Spleen (tissue), 11 donors: ENCODE measurements around the gene EVI5L. TPM values are rescaled to one million over a fixed set of nuclear protein-coding genes. Genes with fewer than 3 reads are reported as not detected.

Experiments used
- DNase-seq: peaks from one replicate; pipeline ENCODE4 v3.0.0-alpha.2; 2020
- H3K27ac ChIP-seq, 8 donors: fragments of 200-600 bp; sonication (generic) in 7 of 8; 1 replicate in 4 of 8; 2 replicates in 4 of 8; pipeline versions ENCODE4 v1.5.0 to v1.8.0; 2016 to 2021; ENCODE audit warnings: inconsistent platforms in 4 of 8, mild to moderate bottlenecking in 4 of 8, moderate library complexity in 1 of 8
- H3K27me3 ChIP-seq, 7 donors: fragments of 200-600 bp; sonication (generic) in 6 of 7; replicated peaks in 1 of 7; 1 replicate in 4 of 7; 2 replicates in 3 of 7; pipeline versions ENCODE4 v1.5.0 to v1.8.0; 2016 to 2021; ENCODE audit warnings: inconsistent platforms in 3 of 7, mild to moderate bottlenecking in 1 of 7
- H3K36me3 ChIP-seq, 6 donors: fragments of 200-600 bp; sonication (generic) in 5 of 6; 1 replicate in 4 of 6; 2 replicates in 2 of 6; pipeline versions ENCODE4 v1.5.0 to v1.8.0; 2016 to 2021; ENCODE audit warnings: inconsistent platforms in 2 of 6
- H3K4me1 ChIP-seq, 6 donors: fragments of 200-600 bp; sonication (generic) in 5 of 6; 1 replicate in 3 of 6; 2 replicates in 3 of 6; pipeline versions ENCODE4 v1.5.0 to v1.8.0; 2016 to 2021; ENCODE audit warnings: inconsistent platforms in 3 of 6
- H3K4me3 ChIP-seq, 8 donors: fragments of 200-600 bp; sonication (generic) in 7 of 8; 1 replicate in 4 of 8; 2 replicates in 4 of 8; pipeline versions ENCODE4 v1.5.0 to v1.8.0; 2016 to 2021; ENCODE audit warnings: inconsistent platforms in 4 of 8, mild to moderate bottlenecking in 4 of 8, moderate library complexity in 2 of 8
- H3K9me3 ChIP-seq, 8 donors: fragments of 200-600 bp; sonication (generic) in 7 of 8; 1 replicate in 4 of 8; 2 replicates in 4 of 8; pipeline versions ENCODE4 v1.5.0 to v1.8.0; 2016 to 2021; ENCODE audit warnings: inconsistent platforms in 4 of 8
- CTCF ChIP-seq, 11 experiments: fragments of 200-600 bp in 7 of 11; fragments of 450-650 bp in 4 of 11; sonication (generic) in 4 of 11; IDR thresholded peaks in 8 of 11; conservative IDR thresholded peaks in 3 of 11; 1 replicate in 7 of 11; 2 replicates in 4 of 11; pipeline versions ENCODE4 v1.4.0 to v1.8.0; 2016 to 2021; ENCODE audit warnings: antibody characterized with exemption in 11 of 11, inconsistent platforms in 4 of 11, mild to moderate bottlenecking in 1 of 11
- POLR2A ChIP-seq, 3 donors: fragments of 450-650 bp; IDR thresholded peaks; one replicate each; pipeline ENCODE4 v1.5.1; 2017; ENCODE audit warnings: antibody characterized with exemption in 3 of 3, mild to moderate bottlenecking in 1 of 3
- POLR2AphosphoS5 ChIP-seq, 3 donors: sonication (generic); formaldehyde crosslinking; IDR thresholded peaks; one replicate each; pipeline ENCODE4 v1.5.1; 2017; ENCODE audit warnings: antibody characterized with exemption in 3 of 3
- WGBS, 5 donors: extraction: QIAGEN DNeasy Blood & Tissue Kit in 3 of 5; methylation state at CpG; one replicate each; pipeline versions ENCODE4 v1.1.5 to v1.1.7; 2013 to 2018; 5-methylcytosine and 5-hydroxymethylcytosine counted together
- intact Hi-C: fragments of 100-400 bp; cut with DNase I; formaldehyde crosslinking; loops from one replicate; pipeline ENCODE4 v1.15.0; 2023; ENCODE audit warnings: low total_unique reads
- polyA plus RNA-seq, 3 donors: library from polyadenylated mRNA; stranded (reverse); fragments of 200-250 nt; gene quantifications; one replicate each; pipeline ENCODE4 v1.2.1, GENCODE V29; 2013
- total RNA-seq, 7 donors: library from RNA; depleted of rRNA in 3 of 7; stranded (reverse); fragments of >200 nt in 3 of 7; fragmentation: NEBNext Ultra II Directional in 4 of 7; extraction: Animal tissue kit (Norgen Biotek cat#: 25700) in 4 of 7; gene quantifications; one replicate each; pipeline versions ENCODE4 v1.1.0 to v1.2.1, GENCODE V29; 2016 to 2021
- donor health status: healthy with polysubstance abuse.
- donor health status: DM: no; HTN: no; CAD: no; lungs with moderate emphysema.
- donor health status: DM: no; HTN: no; CAD: no.
- donor health status: Bipolar disorder and iron deficiency.
- donor health status: healthy.
- donor health status: DM: no; HTN: no; CAD: no.
- donor health status: DM: yes; HTN: yes; CAD: no.

Gene EVI5L
- total and polyA plus RNA-seq, 10 donors, result 3.7 to 22.8 (median 11.9) TPM

GRCh38 chr19:7881910-7882309 lies 51.9 kb downstream of the EVI5L start:
- intact Hi-C loops, result no loop called here
- H3K36me3 ChIP-seq, result no peaks in the 10 kb centered on the region
- TF ChIP-seq CTCF (IDR thresholded peaks at IDR 0.05 in 8 of 11, conservative IDR thresholded peaks at IDR 0.05 in 3 of 11), result no peak
- no peak for TF ChIP-seq POLR2AphosphoS5 (IDR thresholded peaks at IDR 0.05)
- no peak for TF ChIP-seq POLR2A (IDR thresholded peaks at IDR 0.05)
- no peaks in the 10 kb centered on the region for H3K4me1 ChIP-seq
- no peak overlapping the region for H3K4me3 ChIP-seq
- H3K27me3 ChIP-seq, result peaks cover 0 to 14% (median 0%) of the 10 kb centered on the region in 7 donors
- DNase-seq, result no peak
- no peak overlapping the region for H3K27ac ChIP-seq
- 89 to 98% (median 93%) methylated on average over 3 of the region's 3 CpGs for WGBS, 5 donors
- H3K9me3 ChIP-seq, result peaks cover 0 to 4% (median 0%) of the 10 kb centered on the region in 8 donors

GRCh38 chr19:7883105-7883504 lies 53.1 kb downstream of the EVI5L start:
- Histone ChIP-seq H3K4me3 (no peak overlapping the region), H3K27ac (no peak overlapping the region), H3K27me3 (peaks cover 0 to 22% (median 8%) of the 10 kb centered on the region in 7 donors), H3K4me1 (peaks cover 0 to 3% (median under 1%) of the 10 kb centered on the region in 6 donors), H3K36me3 (no peaks in the 10 kb centered on the region), H3K9me3 (peaks cover 0 to 4% (median 0%) of the 10 kb centered on the region in 8 donors)
- WGBS, 5 donors, result 78 to 95% (median 89%) methylated on average over 4 of the region's 4 CpGs
- TF ChIP-seq POLR2A (IDR thresholded peaks at IDR 0.05), result no peak
- no peak for TF ChIP-seq CTCF (IDR thresholded peaks at IDR 0.05 in 8 of 11, conservative IDR thresholded peaks at IDR 0.05 in 3 of 11)
- no peak for TF ChIP-seq POLR2AphosphoS5 (IDR thresholded peaks at IDR 0.05)
- intact Hi-C loops, result no loop called here
- DNase-seq, result no peak

- WGBS, 5 donors, result 74 to 86% (median 80%) methylated on average over 2 of the region's 2 CpGs
- TF ChIP-seq POLR2AphosphoS5 (IDR thresholded peaks at IDR 0.05) (no peak), CTCF (IDR thresholded peaks at IDR 0.05 in 8 of 11, conservative IDR thresholded peaks at IDR 0.05 in 3 of 11) (no peak), POLR2A (IDR thresholded peaks at IDR 0.05) (no peak)
- Histone ChIP-seq H3K4me3 (no peak overlapping the region), H3K36me3 (no peaks in the 10 kb centered on the region), H3K27ac (no peak overlapping the region), H3K9me3 (peaks cover 0 to 4% (median 0%) of the 10 kb centered on the region in 8 donors), H3K27me3 (peaks cover 0 to 31% (median 16%) of the 10 kb centered on the region in 7 donors), H3K4me1 (peaks cover 0 to 12% (median 4%) of the 10 kb centered on the region in 6 donors)
- no peak for DNase-seq
- intact Hi-C loops, result no loop called here
Observed at GRCh38 chr19:7883796-7884570, 54.0 kb downstream of the EVI5L start.

GRCh38 chr19:7885818-7886217 lies 55.8 kb downstream of the EVI5L start:
- 89 to 93% (median 90%) methylated on average over 8 of the region's 8 CpGs for WGBS, 5 donors
- no peak for TF ChIP-seq POLR2AphosphoS5 (IDR thresholded peaks at IDR 0.05)
- no peak for TF ChIP-seq POLR2A (IDR thresholded peaks at IDR 0.05)
- TF ChIP-seq CTCF (IDR thresholded peaks at IDR 0.05 in 8 of 11, conservative IDR thresholded peaks at IDR 0.05 in 3 of 11), result no peak
- H3K9me3 ChIP-seq, result peaks cover 0 to 4% (median 0%) of the 10 kb centered on the region in 8 donors
- H3K4me3 ChIP-seq, result no peak overlapping the region
- peaks cover 0 to 12% (median 4%) of the 10 kb centered on the region in 6 donors for H3K4me1 ChIP-seq
- no peaks in the 10 kb centered on the region for H3K36me3 ChIP-seq
- DNase-seq, result no peak
- no peak overlapping the region for H3K27ac ChIP-seq
- H3K27me3 ChIP-seq, result peaks cover 0 to 45% (median 17%) of the 10 kb centered on the region in 7 donors
- intact Hi-C loops, result no loop called here
